Stimulated activated CD4-positive, alpha-beta T cell treated with anti-CD3 and anti-CD28 coated beads, Interleukin-1b, Interleukin-23, amount 100 ng/mL, for 4 hours (primary cell): ENCODE measurements around the gene TMEM181.
"Not testable (repeated sequence)": the region's sequence is repeated elsewhere in the genome, so short reads cannot be mapped to it uniquely, and the experiment has no call there.

Experiments
- DNase-seq, 2 donors: peaks; one replicate each; pipeline ENCODE4 v3.0.0-alpha.2; 2020; ENCODE audit warnings: low read depth in 2 of 2

The TMEM181 gene, protein sequence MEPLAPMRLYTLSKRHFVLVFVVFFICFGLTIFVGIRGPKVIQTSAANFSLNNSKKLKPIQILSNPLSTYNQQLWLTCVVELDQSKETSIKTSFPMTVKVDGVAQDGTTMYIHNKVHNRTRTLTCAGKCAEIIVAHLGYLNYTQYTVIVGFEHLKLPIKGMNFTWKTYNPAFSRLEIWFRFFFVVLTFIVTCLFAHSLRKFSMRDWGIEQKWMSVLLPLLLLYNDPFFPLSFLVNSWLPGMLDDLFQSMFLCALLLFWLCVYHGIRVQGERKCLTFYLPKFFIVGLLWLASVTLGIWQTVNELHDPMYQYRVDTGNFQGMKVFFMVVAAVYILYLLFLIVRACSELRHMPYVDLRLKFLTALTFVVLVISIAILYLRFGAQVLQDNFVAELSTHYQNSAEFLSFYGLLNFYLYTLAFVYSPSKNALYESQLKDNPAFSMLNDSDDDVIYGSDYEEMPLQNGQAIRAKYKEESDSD

DNA sequence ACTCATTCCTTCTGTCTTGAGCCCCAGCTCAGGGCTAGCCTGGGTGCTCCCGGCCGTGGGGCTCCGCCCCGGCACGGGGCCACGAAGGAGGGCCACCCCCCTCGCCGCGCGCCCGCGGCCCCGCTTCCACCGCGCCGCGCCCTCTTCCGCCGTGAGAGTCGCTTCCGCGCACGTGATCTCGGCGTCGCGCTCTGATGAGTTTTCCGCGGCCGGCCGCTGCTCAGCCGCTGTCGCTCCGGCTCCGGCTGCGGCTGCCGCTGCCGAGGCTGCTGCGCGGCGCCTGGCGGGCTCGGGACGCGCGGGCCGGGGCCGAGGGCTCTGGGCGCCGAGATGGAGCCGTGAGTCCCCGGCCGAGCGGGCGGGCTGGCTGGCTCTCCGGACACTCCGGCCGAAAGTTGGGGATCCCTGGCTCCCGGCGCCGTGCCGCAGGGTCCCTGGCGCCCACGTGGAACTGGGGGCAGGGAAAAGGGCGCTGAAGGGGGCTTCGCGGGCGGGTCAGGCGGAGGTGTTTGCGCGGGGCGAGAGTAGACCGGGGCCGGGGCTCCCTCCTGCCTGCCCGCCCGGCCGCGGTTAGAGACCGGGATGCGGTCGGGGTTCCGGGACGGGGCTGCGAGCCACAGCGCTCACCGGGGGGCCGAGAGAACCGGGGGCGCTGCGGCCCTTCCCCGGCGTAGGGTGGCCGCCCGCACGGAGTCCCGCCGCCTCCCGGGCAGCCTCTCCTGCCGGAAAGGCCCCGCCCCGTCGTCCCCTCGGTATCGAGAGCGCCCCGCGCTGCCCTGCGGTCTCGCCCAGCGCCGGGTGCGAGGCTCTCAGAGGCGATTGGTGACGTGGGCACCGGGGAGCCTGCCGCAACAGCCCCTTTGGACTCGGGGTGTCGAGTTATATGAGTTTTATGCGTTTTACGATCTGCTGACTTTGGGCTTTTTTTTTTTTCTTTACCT lies at the start of gene TMEM181:
Gene TMEM181 (plus strand): TSS at position 197 of the 941 bp plus-strand sequence. CDS start 134 bp downstream, at position 331.
- DNase-seq: peak; percentile 79 to 86

- DNase-seq: no peak
Observed at GRCh38 chr6:158512809-158513208, 47.1 kb upstream of the TMEM181 start.

GRCh38 chr6:158514176-158514575 lies 45.7 kb upstream of the TMEM181 start:
- peak in 1 of 2 donors; percentile 1 for DNase-seq

DNA sequence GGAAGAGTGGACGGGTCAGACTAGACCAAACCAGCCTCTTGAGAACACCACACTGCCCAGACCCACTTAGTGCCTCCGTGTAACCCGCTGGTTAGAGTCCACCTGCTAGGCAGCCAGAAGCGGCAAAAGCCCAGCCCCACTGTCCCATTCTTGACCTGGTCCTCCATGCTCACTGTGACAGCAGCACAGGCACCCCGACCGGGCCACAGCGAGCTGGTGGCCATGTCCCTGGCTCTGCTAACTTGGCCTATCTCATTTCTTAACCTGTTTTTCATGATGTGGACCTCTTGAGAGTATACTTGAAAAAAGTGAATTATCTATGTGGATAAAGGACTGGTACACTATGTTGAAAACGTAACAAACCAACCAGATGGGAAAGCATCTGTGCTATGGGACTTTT lies 44.9 kb upstream of the TMEM181 start:
- DNase-seq: no peak

DNA sequence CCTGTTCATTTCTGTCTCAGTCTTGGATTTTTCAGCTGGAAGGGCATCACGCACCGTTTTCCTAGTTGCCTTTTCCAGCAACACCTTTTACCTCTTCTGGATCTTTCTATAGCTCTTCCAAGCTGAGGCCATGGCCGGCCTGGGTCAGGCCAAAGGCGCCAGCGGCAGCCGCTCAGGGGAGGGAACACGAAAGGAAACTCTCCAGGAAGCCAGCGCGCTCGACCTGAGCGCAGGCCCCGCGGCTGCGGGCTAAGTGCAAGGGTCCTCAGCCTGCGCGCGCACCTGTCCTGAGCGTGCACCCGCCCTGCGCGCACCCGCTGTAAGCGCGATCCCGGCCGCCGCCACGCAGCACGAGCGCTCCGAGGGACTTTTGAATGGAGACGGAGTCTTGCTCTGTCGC lies 43.8 kb upstream of the TMEM181 start:
- DNase-seq: no peak

DNA sequence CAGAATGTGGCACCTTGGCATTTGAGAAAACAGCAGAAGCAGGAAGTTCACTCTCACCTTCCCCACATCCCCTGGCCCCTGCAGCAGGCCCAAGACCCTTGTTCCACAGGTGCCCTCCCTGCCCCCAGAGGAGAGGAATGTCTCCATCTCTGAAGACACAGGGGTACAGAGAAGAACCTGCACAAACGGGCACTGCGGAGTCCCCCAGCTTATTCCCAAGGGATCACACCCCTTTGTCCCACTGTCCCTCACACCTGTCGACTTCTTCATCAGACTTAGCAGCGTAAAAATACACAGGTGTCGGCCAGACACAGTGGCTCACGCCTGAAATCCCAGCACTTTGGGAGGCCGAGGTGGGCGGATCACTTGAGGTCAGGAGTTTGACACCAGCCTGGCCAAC lies 42.9 kb upstream of the TMEM181 start:
- no peak for DNase-seq

GRCh38 chr6:158517581-158517980 lies 42.3 kb upstream of the TMEM181 start:
- DNase-seq: no peak

DNA sequence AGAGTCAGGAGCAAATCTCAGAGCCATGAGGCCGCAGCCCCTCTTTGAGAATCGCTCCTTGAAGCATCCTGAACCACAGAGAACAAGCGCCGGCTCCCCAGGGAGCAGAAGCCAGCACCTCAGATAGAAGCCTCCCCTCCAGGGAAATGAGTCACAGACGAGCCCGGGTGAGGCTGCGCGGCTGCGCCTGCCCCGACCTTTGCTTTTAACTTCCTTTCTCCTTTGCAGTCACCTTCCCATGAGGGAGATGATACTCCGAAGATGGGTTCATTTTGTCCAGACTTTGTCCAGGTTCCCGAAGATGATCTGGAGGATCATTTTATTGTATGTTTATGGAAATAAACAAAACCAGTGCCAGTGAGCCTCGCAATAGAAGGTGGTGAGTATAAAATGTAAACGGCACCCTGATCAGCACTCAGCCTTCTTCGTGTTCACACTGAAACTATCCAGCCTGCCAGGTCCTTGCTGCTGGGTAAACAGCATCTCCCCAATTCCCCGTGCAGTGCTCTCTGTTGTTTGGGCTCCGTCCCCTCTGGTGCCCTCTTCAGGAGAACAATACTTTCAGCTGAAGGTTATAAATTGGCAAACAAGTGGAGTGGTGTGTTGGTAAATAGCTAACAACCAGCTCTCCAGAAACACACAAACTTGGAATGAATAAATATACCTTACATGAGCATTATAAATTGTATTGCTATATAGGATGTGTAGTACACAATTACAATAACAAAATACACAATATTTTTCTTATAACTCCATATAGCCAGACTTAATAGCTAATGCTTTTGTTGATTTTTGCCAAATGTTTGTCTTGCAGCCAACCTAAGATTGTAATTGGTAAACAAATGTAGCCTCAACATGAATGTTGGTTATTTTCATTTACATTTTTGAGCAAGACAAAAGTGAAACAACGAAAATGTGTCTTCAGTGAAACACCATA lies 41.4 kb upstream of the TMEM181 start:
- peak; percentile 21 to 25 for DNase-seq

- no peak for DNase-seq
Observed at GRCh38 chr6:158519300-158519699, 40.6 kb upstream of the TMEM181 start.

DNA sequence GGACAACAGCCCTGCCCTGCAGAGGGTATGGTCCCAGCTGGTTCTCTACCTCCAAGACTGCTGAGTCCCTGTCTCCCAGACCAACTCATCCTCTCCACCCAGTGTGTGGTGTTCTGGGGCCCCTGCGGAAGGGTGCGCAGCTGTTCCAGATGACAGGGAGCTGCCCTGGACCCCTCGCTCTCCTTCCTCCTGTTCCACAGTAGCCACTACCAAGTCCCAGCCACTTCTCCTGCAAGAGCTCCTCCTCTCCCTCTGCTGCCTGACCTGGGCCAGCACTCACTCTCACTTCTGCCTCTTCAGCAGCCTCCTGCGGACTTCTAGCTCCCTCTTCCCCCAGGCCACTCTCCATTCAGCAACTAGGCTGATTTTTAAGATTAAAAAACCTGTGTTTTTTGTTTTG lies 40.1 kb upstream of the TMEM181 start:
- DNase-seq: no peak

DNA sequence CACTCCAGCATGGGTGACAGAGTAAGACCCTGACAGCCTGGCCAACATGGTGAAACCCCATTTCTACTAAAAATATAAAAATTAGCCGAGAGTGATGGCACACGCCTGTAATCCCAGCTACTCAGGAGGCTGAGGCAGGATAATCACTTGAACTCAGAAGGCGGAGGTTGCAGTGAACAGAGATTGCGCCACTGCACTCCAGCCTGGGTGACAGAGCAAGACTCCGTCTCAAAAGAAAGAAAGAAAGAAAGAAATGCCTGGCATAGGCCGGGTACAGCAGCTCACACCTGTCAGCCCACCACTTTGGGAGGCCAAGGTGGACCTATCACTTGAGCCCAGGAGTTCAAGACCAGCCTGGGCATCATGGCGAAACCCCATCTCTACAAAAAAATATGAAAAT lies 38.9 kb upstream of the TMEM181 start:
- not testable (repeated sequence) for DNase-seq

GRCh38 chr6:158521759-158522158 lies 38.1 kb upstream of the TMEM181 start:
- DNase-seq: no peak

- no peak for DNase-seq
Observed at GRCh38 chr6:158522616-158523015, 37.3 kb upstream of the TMEM181 start.

GRCh38 chr6:158524311-158524710 lies 35.6 kb upstream of the TMEM181 start:
- no peak for DNase-seq

DNA sequence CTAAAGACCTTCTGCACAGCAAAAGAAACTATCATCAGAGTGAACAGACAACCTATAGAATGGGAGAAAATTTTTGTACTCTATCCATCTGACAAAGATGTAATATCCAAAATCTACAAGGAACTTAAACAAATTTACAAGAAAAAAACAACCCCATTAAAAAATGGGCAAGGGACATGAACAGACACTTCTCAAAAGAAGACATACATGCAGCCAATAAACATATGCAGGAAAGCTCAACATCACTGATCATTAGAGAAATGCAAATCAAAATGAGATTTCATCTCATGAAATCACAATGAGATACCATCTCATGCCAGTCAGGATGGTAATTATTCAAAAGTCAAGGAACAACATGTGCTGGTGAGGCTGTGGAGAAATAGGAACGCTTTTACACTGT lies 32.0 kb upstream of the TMEM181 start:
- not testable (repeated sequence) for DNase-seq

DNA sequence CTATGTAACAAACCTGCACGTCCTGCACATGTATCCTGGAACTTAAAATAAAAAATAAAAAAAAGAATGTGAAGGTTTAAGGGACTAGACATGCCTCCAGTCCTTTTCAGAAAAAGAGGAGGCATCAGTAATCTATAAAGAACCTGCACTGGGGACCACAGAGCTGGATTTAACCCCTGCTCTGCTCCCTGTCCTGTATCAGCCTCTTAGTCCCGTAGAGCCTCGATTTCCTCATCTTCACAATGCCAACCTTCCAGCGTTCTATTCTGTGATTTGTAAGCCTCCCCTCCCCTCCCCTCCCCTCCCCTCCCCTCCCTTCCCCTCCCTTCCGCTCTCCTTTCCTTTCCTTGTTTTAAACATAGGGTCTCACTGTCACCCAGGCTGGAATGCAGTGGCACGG lies 31.1 kb upstream of the TMEM181 start:
- no peak for DNase-seq

GRCh38 chr6:158529629-158530028 lies 30.3 kb upstream of the TMEM181 start:
- DNase-seq: no peak

GRCh38 chr6:158531566-158531965 lies 28.3 kb upstream of the TMEM181 start:
- no peak for DNase-seq

- DNase-seq: no peak
Observed at GRCh38 chr6:158531970-158532369, 27.9 kb upstream of the TMEM181 start.

DNA sequence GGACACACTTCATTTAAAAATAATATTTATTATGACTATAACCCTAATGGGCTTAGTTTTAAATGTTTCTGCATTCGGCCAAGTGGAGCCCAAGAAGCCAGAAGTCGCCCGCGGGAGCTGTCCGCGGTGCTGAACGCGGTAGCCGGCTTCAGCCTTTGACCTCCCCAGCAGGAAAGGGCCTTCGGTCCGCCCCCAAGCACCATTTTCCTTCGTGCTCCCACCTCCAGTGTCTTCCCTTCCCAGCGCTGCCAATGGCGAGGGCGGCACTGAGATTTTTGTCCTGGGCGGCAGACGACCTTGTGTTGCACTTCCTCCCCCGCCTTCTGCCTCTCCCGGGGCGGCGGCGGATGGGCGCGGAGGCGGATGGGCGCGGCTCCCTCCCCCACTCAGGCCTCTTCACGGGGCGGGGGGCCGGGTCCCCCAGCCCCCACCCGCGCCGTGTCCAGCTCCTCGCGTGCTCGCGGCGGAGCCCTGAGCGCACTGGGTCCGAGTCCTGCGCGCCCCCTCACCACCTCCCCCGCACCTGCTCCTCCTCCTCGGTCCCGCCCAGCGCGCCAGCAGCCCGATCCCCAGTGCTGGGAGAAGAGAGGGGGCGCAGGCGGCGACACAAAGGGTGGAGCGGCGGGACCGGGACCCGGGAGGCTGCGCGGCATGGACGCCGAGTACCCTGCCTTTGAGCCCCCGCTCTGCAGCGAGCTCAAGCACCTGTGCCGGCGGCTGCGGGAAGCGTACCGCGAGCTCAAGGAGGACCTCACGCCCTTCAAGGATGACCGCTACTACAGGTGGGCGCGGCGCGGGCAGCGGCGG lies 23.6 kb upstream of the TMEM181 start:
- DNase-seq: peak; percentile 47 to 59
